HG02678 (cell line): ENCODE data around the gene DHRSX.

Source experiments
- ATAC-seq: cut with Tn5 transposase; IDR thresholded peaks from one replicate; pipeline ENCODE4 v1.9.1; 2021; ENCODE audit warnings: mild to moderate bottlenecking, moderate library complexity; ENCODE audit not compliant: unreplicated experiment

DHRSX gene

DNA sequence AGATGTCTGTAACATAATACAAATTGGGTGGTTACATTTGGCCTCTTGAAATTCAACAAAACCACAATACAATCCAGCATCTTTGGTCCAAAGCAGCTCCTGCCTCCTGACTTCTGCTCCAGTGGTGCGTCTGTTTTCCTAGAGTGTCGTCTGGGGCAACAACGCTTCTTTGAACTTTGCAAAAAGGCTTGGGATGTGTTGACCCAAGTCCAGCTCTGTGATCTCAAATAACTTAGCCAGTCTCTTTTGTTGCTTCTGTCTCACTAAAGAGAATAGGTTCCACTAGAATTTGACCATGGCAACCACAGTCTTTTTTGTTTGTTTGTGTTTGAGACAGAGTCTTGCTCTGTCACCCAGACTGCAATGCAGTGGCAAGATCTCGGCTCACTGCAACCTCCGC, 324.0 kb downstream of the DHRSX start:
- no peak for ATAC-seq

DNA sequence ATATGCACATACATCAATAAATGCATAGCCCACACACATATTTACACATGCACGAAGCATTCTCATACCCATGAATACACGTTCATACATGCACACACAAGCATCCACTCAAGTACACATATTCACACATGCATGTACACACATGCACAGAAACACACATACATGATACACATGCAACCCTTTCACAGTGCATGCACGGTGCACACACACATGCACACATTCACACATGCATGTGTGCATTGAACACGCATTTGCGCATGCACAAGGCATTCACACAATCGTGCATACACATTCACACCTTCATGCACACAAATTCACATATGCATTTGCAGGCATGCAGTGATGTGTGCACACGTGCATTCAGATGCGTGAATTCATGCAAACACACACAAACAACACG, 324.5 kb downstream of the DHRSX start:
- ATAC-seq = no peak

DNA sequence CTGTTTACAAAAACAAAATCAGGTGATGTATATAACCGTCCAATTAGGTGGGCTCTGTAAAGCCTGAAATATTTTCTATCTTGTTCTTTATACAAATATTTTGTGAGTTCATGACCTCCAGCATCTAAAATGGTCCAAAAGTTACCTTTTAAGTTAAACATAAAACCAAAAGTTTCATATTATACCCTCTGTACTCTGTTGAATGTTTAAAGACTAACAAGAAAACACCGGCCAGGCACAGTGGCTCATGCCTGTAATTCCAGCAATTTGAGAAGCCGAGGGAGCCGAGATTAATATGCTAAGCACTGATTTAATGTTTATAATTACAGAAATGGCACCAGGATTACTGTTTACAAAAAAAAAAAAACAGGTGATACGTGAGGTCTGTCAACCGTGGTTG, 328.4 kb downstream of the DHRSX start:
- ATAC-seq = no peak
